HFFc6 (cell line): ENCODE results near the gene GART. TPM values are rescaled to one million over a fixed set of nuclear protein-coding genes. Genes with fewer than 3 reads are reported as not detected.

Experiments
- DNase-seq: peaks from one replicate; pipeline ENCODE4 v3.0.0-alpha.2; 2018
- H3K27ac Mint-ChIP-seq: 2 replicates; pipeline ENCODE4 v1.8.0; 2020; ENCODE audit warnings: mild to moderate bottlenecking, mixed read lengths
- H3K27me3 Mint-ChIP-seq: 2 replicates; pipeline ENCODE4 v1.8.0; 2021; ENCODE audit warnings: mild to moderate bottlenecking, moderate library complexity, mixed read lengths; ENCODE audit not compliant: insufficient read depth
- H3K36me3 Mint-ChIP-seq: 2 replicates; pipeline ENCODE4 v1.8.0; 2021; ENCODE audit warnings: low read depth, mixed read lengths
- H3K4me1 Mint-ChIP-seq: 2 replicates; pipeline ENCODE4 v1.8.0; 2020; ENCODE audit warnings: low read depth, mixed read lengths
- H3K4me3 Mint-ChIP-seq: 2 replicates; pipeline ENCODE4 v1.8.0; 2020; ENCODE audit warnings: mild to moderate bottlenecking, moderate library complexity, mixed read lengths
- H3K9me3 Mint-ChIP-seq: 2 replicates; pipeline ENCODE4 v1.8.0; 2020; ENCODE audit warnings: mild to moderate bottlenecking, mixed read lengths
- CTCF ChIP-seq: fragments of 200-600 bp; sonication (generic); IDR thresholded peaks from 2 replicates; pipeline ENCODE4 v1.5.0; 2021; ENCODE audit warnings: antibody characterized with exemption, mild to moderate bottlenecking
- total RNA-seq, 6 experiments: library from RNA; stranded (reverse); fragmentation: NEBNext Ultra II Directional; extraction: Animal tissue kit (Norgen Biotek cat#: 25700); gene quantifications; 2 replicates in 1 of 6; 3 replicates in 5 of 6; pipeline ENCODE4 v1.2.3, GENCODE V29; 2021

The GART gene
- total RNA-seq, 6 experiments from 2014 or later: 72.6 to 87.5 (median 80.2) TPM

- Mint-ChIP-seq H3K27me3 (peaks cover 8% of the 10 kb centered on the region), H3K9me3 (no peaks in the 10 kb centered on the region; the same call in 1 of the 2 replicates), H3K4me1 (peaks cover 21% of the 10 kb centered on the region), H3K27ac (no peak overlapping the region), H3K36me3 (peaks cover 63% of the 10 kb centered on the region), H3K4me3 (no peak overlapping the region)
- DNase-seq: no peak
- no peak for TF ChIP-seq CTCF
These were observed 9.1 kb upstream of the GART start for GRCh38 chr21:33550772-33551660.

DNA sequence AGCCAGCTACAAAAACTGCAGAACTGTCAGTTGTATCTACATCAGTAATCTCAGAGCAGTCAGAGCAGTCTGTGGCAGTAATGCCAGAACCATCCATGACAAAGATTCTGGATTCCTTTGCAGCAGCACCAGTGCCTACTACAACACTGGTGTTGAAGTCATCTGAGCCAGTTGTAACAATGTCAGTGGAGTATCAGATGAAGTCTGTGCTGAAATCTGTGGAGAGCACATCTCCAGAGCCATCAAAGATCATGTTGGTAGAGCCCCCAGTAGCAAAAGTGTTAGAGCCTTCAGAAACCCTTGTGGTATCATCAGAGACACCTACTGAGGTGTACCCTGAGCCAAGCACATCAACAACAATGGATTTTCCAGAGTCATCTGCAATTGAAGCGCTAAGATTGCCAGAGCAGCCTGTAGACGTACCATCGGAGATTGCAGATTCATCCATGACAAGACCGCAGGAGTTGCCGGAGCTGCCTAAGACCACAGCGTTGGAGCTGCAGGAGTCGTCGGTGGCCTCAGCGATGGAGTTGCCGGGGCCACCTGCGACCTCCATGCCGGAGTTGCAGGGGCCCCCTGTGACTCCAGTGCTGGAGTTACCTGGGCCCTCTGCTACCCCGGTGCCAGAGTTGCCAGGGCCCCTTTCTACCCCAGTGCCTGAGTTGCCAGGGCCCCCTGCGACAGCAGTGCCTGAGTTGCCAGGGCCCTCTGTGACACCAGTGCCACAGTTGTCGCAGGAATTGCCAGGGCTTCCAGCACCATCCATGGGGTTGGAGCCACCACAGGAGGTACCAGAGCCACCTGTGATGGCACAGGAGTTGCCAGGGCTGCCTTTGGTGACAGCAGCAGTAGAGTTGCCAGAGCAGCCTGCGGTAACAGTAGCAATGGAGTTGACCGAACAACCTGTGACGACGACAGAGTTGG, 8.2 kb upstream of the GART start:
- H3K9me3 Mint-ChIP-seq: no peaks in the 10 kb centered on the region; the same call in 1 of the 2 replicates
- H3K4me3 Mint-ChIP-seq: no peak overlapping the region
- no peak for TF ChIP-seq CTCF
- peaks cover 8% of the 10 kb centered on the region; the same call in 1 of the 2 replicates for H3K27me3 Mint-ChIP-seq
- H3K27ac Mint-ChIP-seq: no peak overlapping the region
- peaks cover 56% of the 10 kb centered on the region for H3K36me3 Mint-ChIP-seq
- no peak for DNase-seq
- H3K4me1 Mint-ChIP-seq: peaks cover 21% of the 10 kb centered on the region

GRCh38 chr21:33546086-33546485, 4.2 kb upstream of the GART start:
- peaks cover 38% of the 10 kb centered on the region for H3K36me3 Mint-ChIP-seq
- H3K4me1 Mint-ChIP-seq: peaks cover 16% of the 10 kb centered on the region
- no peak for TF ChIP-seq CTCF
- no peak for DNase-seq
- H3K27ac Mint-ChIP-seq: peak overlapping the region; percentile 68
- H3K9me3 Mint-ChIP-seq: no peaks in the 10 kb centered on the region
- peak overlapping the region; percentile 98 for H3K4me3 Mint-ChIP-seq
- peaks cover 3% of the 10 kb centered on the region for H3K27me3 Mint-ChIP-seq

DNA sequence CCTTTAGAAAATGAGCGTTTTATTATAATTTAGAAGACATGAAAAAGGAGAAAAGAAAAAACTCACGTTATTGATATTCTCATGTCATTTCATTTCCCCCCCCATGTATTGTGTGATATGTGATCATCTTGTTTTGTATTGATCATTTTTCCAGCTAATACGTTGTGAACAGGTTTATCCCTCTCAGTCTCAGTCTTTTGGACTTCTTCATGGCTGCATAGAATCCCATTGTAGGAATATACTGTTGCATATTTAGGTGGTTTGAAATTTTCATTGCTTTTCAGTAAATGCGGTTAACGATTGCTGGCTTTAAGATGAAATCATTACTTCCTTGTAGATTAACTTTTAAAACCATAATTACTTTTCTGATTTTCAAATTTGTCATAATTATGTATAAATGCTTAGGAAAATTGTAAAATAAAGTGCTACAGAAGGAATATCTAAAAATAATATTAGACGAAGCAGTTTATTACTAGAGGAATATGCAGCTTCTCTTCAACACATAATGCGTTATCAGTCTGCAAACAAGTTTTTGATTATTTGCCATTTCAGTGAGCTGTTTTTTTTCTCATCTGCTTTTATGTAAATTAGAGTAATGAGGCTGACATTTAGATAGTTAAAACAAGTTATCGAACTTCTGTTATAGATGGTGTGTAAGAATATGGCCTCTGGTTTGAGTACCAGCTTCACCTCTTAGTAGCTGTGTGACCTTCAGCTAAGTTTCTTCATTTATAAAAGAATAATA, 2.7 kb upstream of the GART start:
- Mint-ChIP-seq H3K4me1 (peaks cover 29% of the 10 kb centered on the region), H3K27me3 (peaks cover 1% of the 10 kb centered on the region; the same call in 1 of the 2 replicates), H3K4me3 (peak overlapping the region; percentile 98), H3K36me3 (peaks cover 40% of the 10 kb centered on the region), H3K27ac (peak overlapping the region; percentile 100), H3K9me3 (no peaks in the 10 kb centered on the region)
- TF ChIP-seq CTCF: no peak
- DNase-seq: no peak
